Measurements from ENCODE around the gene CASP8. TPM values are rescaled to one million over a fixed set of nuclear protein-coding genes. Genes with fewer than 3 reads are reported as not detected.

The CASP8 gene
- total RNA-seq, 1 donor from 2014 or later, result 15.2 TPM

DNA sequence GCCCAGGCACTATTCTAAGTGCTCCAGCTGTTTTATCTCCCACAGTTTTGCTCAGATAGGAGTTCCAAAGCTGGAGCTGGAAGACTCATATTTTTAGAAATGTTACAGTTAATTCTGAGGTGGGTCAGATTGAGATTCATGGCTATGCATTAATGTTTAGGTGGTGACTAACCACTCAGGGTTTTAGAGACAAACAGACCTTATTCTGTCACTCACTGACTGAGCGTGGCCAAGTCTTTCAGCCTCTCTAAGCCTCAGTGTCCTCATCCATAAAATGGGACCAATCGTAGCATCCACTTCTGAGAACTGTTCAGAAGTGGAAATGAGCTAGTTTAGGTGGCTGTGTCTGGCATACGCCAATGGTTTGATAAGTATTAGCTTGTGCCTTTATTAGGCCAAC, 4.3 kb upstream of the CASP8 start:
- Histone ChIP-seq H3K4me3 (no peak overlapping the region), H3K36me3 (no peaks in the 10 kb centered on the region), H3K27ac (no peak overlapping the region), H3K27me3 (no peaks in the 10 kb centered on the region), H3K9me3 (no peaks in the 10 kb centered on the region), H3K4me1 (peaks cover 2 to 12% of the 10 kb centered on the region in 2 donors)
- DNase-seq (ENCODE audit: low spot score in 2 of 2), result no peak
- intact Hi-C loops (cut with DNase I), result loop anchor here (5.0 kb wide), 1 partner anchor 196 kb away; the partner anchor contains the start of genes STRADB and TRAK2
- TF ChIP-seq, protein P1, sequence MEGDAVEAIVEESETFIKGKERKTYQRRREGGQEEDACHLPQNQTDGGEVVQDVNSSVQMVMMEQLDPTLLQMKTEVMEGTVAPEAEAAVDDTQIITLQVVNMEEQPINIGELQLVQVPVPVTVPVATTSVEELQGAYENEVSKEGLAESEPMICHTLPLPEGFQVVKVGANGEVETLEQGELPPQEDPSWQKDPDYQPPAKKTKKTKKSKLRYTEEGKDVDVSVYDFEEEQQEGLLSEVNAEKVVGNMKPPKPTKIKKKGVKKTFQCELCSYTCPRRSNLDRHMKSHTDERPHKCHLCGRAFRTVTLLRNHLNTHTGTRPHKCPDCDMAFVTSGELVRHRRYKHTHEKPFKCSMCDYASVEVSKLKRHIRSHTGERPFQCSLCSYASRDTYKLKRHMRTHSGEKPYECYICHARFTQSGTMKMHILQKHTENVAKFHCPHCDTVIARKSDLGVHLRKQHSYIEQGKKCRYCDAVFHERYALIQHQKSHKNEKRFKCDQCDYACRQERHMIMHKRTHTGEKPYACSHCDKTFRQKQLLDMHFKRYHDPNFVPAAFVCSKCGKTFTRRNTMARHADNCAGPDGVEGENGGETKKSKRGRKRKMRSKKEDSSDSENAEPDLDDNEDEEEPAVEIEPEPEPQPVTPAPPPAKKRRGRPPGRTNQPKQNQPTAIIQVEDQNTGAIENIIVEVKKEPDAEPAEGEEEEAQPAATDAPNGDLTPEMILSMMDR (IDR thresholded peaks at IDR 0.05), result no peak

DNA sequence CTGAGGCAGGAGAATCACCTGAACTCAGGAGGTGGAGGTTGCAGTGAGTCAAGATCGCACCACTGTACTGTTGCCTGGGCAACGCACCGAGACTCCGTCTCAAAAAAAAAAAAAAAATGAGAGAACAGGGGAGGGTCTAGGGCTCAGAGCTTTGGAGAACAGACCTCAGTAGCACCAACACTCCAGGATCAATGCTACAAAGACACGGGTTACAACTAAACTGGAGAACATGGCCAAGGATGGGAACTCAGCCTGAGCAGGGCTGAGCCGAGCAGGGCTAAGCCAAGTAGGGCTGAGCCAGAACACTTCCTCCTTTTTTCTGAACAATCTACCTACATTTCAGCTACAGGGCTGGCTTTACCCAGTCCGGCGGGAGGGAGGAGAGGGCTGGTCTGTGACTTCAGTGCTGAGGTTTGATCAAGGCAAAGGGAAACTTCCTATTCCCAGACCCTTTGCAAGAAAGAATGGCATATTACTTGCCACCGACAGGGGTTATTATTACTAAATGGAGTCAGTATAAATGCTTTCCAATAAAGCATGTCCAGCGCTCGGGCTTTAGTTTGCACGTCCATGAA, 2.9 kb upstream of the CASP8 start:
- Histone ChIP-seq H3K27me3 (no peaks in the 10 kb centered on the region), H3K9me3 (no peaks in the 10 kb centered on the region), H3K4me1 (peaks cover 2 to 15% of the 10 kb centered on the region in 2 donors), H3K36me3 (no peaks in the 10 kb centered on the region), H3K27ac (peak overlapping the region; percentile 84 to 87), H3K4me3 (peak overlapping the region; percentile 71 to 72)
- TF ChIP-seq, protein P1 (IDR thresholded peaks at IDR 0.05), result peak in 1 of 3 experiments; percentile 3
- peak in 1 of 2 donors; percentile 66 for DNase-seq (ENCODE audit: low spot score in 2 of 2)
- intact Hi-C loops (cut with DNase I), result loop anchor here (5.0 kb wide), 1 partner anchor 195 kb away; the partner anchor contains the start of genes STRADB and TRAK2

DNA sequence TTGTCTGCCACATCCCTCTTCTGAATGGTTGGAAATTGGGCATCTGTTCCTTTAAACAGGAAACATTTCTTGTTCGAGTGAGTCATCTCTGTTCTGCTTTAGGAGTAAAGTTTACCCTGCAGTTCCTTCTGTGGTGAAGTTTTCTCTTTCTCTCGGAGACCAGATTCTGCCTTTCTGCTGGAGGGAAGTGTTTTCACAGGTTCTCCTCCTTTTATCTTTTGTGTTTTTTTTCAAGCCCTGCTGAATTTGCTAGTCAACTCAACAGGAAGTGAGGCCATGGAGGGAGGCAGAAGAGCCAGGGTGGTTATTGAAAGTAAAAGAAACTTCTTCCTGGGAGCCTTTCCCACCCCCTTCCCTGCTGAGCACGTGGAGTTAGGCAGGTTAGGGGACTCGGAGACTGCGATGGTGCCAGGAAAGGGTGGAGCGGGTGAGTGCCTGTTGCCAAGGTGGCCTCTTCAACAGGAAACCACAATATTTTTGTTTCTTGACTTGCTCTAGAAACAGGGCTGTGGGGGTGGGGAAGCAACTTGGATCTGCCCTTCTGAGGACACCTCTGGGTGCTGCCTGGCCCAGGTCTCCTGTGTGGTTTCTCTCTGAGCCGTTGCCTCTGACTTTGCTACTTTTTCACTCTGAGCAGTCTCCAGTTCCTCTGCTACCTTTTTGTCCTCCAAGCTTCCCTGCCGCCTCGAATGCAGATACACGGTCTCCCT, 2.2 kb upstream of the CASP8 start:
- no peaks in the 10 kb centered on the region for H3K36me3 ChIP-seq
- H3K4me1 ChIP-seq, result peaks cover 2 to 15% of the 10 kb centered on the region in 2 donors
- H3K9me3 ChIP-seq, result no peaks in the 10 kb centered on the region
- peak overlapping the region; percentile 84 to 87 for H3K27ac ChIP-seq
- DNase-seq (ENCODE audit: low spot score in 2 of 2), result peak; percentile 49 to 86
- H3K4me3 ChIP-seq, result peak overlapping the region; percentile 71 to 72
- no peaks in the 10 kb centered on the region for H3K27me3 ChIP-seq
- TF ChIP-seq, protein P1 (IDR thresholded peaks at IDR 0.05), result no peak
- intact Hi-C loops (cut with DNase I), result loop anchor here (5.0 kb wide), 1 partner anchor 194 kb away; the partner anchor contains the start of genes STRADB and TRAK2

DNA sequence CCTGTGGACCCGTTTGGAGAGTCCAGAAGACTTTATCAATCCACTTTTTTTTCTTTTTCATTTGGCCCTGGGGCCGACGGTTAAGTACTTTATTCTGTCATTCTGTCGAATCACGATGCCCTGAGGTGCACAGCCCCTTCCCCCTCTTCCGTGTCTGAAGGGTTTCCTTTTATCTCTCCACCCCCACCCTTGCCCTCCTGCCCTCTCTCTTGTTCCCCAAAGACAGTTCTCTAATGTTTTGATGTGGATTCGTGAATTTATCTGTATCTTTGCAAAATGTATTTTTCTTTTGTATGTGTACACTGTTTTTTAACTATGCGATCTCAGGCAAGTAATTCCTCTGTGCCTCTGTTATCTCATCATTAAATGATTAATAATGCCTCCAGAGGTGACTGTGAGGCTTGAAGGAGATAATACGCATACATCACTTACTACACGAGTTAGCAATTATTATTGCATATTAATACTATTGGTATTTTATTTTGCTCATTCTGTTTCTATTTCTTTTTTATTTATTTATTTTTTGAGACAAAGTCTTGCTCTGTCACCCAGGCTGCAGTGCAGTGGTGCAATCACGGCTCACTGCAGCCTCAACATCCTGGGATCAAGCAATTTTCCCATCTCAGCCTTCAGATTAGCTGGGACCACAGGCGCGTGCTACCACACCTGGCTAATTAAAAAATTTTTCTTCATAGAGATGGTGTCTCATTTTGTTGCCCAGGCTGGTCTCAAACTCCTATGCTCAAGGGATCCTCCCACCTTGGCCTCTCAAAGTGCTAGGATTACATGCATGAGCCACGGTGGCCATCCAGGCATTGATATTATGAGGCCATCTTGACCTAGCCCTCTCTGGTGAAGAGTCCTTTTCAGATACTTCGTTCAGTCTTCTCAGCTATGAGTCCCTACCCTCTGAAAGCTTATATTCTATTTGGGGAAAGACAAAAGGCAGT, 1.4 kb upstream of the CASP8 start:
- no peaks in the 10 kb centered on the region for H3K9me3 ChIP-seq
- no peaks in the 10 kb centered on the region for H3K27me3 ChIP-seq
- intact Hi-C loops (cut with DNase I), result loop anchor here (5.0 kb wide), 1 partner anchor 193 kb away; the partner anchor contains the start of genes STRADB and TRAK2
- H3K4me1 ChIP-seq, result peaks cover 2 to 15% of the 10 kb centered on the region in 2 donors
- TF ChIP-seq, protein P1 (IDR thresholded peaks at IDR 0.05), result no peak
- DNase-seq (ENCODE audit: low spot score in 2 of 2), result no peak
- peak overlapping the region; percentile 84 to 87 for H3K27ac ChIP-seq
- peak overlapping the region; percentile 71 to 72 for H3K4me3 ChIP-seq
- no peaks in the 10 kb centered on the region for H3K36me3 ChIP-seq

DNA sequence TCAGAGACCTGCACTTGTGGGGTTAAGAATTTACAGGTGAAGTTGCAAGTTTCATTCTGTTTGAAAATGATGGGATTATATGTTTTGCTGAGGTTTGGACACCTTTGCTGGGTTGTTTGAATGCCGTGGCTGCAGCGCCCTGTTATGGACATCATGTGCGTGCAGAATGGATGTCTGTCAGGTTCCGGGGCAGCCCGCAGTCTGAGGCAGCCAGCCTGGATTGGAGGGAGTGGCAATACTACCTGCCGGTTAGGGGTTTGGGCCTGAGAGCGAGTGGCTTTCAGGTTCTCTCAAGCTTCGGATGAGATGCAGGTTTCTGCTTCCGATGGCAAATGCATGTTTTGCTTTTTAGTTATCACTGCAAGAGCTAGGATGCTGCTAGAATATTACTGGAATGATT, 1.1 kb downstream of the CASP8 start:
- intact Hi-C loops (cut with DNase I), result no loop called here
- peaks cover 0 to under 1% of the 10 kb centered on the region in 2 donors for H3K36me3 ChIP-seq
- TF ChIP-seq, protein P1 (IDR thresholded peaks at IDR 0.05), result no peak
- H3K27me3 ChIP-seq, result no peaks in the 10 kb centered on the region
- H3K9me3 ChIP-seq, result no peaks in the 10 kb centered on the region
- peak overlapping the region in 1 of 2 donors; percentile 39 for H3K4me3 ChIP-seq
- no peak overlapping the region for H3K27ac ChIP-seq
- H3K4me1 ChIP-seq, result peaks cover 2 to 15% of the 10 kb centered on the region in 2 donors
- DNase-seq (ENCODE audit: low spot score in 2 of 2), result no peak

Data from ascending aorta (tissue), 2 donors.